ENCODE data around the gene ASCL2. TPM values are rescaled to one million over a fixed set of nuclear protein-coding genes. Genes with fewer than 3 reads are reported as not detected.

ASCL2 gene
- total and polyA plus RNA-seq, 2 donors from 2014 or later: 1.2 to 5.0 TPM

DNA sequence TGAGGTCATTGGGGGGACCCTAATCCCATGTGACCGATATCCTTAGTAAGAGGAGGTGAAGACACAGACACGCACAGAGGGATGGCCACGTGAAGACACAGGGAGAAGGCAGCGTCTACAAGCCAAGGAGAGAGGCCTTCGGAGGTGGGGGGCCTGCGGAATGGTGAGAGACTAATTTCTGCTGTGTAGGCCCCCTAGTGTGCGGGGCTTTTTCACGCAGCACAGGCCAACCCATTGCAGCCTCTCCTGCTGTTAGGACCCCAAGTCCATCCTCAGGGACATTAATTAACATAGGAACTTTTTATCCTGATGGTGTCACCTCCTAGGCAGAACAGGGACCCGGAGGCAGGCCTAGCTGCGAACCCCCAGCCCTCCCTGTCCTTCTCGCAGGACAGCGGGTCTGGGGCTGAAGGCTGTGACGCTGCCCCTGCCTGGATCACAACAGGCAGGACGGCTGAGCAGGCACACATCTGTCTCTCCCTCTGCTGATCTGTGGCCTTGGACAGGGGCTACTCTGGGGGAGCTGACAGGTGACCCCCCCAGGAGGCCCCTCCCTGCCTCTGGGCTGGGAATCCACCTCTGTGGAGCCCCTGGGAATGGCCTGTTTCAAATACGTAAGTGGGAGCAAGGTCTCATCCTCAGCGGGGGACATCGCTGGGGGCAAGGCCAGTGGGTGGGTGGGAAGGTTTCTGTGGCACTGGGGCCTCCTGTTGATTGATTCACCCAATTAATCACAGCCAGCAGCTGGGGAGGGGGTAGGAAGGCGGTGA, 7.9 kb downstream of the ASCL2 start:
- Histone ChIP-seq H3K27me3 (ENCODE audit: control insufficient read depth, insufficient read depth, low read length) (no peaks in the 10 kb centered on the region), H3K4me1 (ENCODE audit: control insufficient read depth in 2 of 3, insufficient read depth in 2 of 3, low read depth in 1 of 3, low read length in 3 of 3) (no peaks in the 10 kb centered on the region), H3K9me3 (ENCODE audit: control insufficient read depth in 2 of 3, insufficient read depth in 1 of 3, low read length in 3 of 3) (no peaks in the 10 kb centered on the region), H3K27ac (ENCODE audit: low read depth in 2 of 2, low read length in 2 of 2) (no peak overlapping the region), H3K9ac (ENCODE audit: low read length in 3 of 3) (no peak overlapping the region), H3K4me3 (ENCODE audit: low read length in 3 of 3) (no peak overlapping the region), H3K36me3 (ENCODE audit: control insufficient read depth in 2 of 3, insufficient read depth in 3 of 3, low read length in 3 of 3) (no peaks in the 10 kb centered on the region)
- FAIRE-seq: no peak
- DNase-seq: peak in 3 of 5 donors; percentile 41 to 63 (median 55)
- intact Hi-C loops (cut with DNase I): no loop called here
- TF ChIP-seq, protein P1, sequence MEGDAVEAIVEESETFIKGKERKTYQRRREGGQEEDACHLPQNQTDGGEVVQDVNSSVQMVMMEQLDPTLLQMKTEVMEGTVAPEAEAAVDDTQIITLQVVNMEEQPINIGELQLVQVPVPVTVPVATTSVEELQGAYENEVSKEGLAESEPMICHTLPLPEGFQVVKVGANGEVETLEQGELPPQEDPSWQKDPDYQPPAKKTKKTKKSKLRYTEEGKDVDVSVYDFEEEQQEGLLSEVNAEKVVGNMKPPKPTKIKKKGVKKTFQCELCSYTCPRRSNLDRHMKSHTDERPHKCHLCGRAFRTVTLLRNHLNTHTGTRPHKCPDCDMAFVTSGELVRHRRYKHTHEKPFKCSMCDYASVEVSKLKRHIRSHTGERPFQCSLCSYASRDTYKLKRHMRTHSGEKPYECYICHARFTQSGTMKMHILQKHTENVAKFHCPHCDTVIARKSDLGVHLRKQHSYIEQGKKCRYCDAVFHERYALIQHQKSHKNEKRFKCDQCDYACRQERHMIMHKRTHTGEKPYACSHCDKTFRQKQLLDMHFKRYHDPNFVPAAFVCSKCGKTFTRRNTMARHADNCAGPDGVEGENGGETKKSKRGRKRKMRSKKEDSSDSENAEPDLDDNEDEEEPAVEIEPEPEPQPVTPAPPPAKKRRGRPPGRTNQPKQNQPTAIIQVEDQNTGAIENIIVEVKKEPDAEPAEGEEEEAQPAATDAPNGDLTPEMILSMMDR (IDR thresholded peaks at IDR 0.05; ENCODE audit: borderline replicate concordance, extremely low read depth, insufficient read depth): no peak

DNA sequence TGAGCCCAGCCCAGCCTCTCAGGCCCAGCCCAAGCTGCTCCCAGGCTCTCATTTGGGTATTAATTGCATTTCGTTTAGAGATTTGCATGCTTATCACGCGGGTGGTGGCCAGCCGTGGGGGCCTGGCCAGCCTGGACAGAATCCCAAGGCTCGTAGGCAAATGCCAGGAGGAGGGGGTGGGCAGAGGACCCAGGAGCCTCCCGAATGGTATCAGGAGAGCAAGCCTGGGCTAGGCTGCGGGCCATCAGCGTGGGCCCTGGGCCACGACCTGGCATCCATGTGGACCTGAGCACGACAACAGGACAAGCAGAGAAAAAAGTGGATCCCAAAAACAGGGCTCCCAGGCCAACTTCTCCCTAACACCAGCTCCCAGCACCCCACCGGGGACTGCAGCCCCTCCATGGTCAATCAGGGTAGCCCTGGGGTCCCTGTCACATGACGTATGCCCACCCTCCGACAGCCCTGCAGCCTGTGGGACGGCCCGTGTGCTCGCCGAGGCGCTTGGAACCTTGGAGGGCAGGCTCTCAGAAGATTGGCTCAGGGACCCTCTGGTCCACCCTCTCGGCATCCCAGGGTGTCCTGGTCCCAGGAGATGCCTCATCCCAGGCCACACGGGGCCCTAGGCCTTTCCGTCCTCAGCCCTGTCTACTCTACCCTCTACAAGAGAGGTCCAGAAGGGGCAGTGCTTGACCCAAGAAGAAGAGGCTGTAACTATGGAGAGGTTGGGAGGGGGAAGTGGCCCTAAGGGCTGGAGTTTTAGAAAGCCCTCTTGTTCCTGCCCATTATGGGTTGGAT, 8.8 kb downstream of the ASCL2 start:
- no peak for DNase-seq
- H3K27me3 ChIP-seq (ENCODE audit: control insufficient read depth, insufficient read depth, low read length): no peaks in the 10 kb centered on the region
- FAIRE-seq: no peak
- no peak overlapping the region for H3K9ac ChIP-seq (ENCODE audit: low read length in 3 of 3)
- H3K36me3 ChIP-seq (ENCODE audit: control insufficient read depth in 2 of 3, insufficient read depth in 3 of 3, low read length in 3 of 3): no peaks in the 10 kb centered on the region
- peaks cover 0 to 4% (median 2%) of the 10 kb centered on the region in 3 donors for H3K4me1 ChIP-seq (ENCODE audit: control insufficient read depth in 2 of 3, insufficient read depth in 2 of 3, low read depth in 1 of 3, low read length in 3 of 3)
- H3K9me3 ChIP-seq (ENCODE audit: control insufficient read depth in 2 of 3, insufficient read depth in 1 of 3, low read length in 3 of 3): no peaks in the 10 kb centered on the region
- TF ChIP-seq, protein P1 (IDR thresholded peaks at IDR 0.05; ENCODE audit: borderline replicate concordance, extremely low read depth, insufficient read depth): no peak
- no peak overlapping the region for H3K4me3 ChIP-seq (ENCODE audit: low read length in 3 of 3)
- intact Hi-C loops (cut with DNase I): no loop called here
- H3K27ac ChIP-seq (ENCODE audit: low read depth in 2 of 2, low read length in 2 of 2): no peak overlapping the region

DNA sequence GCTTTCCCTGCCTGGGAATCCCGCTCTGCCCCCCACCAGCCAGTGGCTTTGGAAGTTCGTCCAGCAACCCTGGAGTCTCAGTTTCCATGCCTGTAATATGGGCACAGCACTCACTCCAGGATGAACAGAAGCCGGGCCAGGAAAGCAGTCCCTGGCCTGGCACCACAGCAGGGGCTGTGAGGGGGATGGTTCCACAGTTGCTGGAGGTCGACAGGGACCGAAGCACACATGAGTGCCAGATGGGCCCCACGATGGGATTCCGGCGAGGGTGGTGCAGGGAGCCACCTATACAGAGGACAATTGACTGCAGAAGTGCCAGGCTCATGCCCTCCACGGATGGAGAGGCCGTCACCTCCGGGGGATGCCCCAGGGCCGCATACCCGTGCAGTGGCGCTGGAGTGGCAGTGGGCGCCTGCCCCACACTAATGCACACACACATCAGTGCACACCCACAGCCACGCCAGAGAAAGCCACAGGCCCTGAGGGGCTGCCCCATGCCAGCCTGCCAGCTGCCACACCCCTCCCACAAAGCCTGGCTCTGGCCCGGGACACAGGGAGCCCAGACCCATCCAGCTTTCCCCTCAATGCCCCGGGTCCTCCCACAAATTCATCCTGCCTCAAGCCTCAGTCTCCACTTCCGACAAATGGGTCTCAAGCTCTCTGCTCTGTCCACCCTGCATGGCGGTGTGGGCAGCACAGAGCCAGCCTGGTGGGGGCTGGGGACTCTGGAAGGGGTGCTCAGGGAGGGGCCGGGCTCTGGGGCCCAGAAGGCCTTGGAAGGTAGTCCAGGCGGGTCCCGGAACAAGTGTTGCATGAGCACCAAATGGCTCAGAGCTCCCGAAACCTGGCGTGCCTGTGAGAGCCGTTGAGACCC, 9.7 kb downstream of the ASCL2 start:
- Histone ChIP-seq H3K27me3 (ENCODE audit: control insufficient read depth, insufficient read depth, low read length) (no peaks in the 10 kb centered on the region), H3K9ac (ENCODE audit: low read length in 3 of 3) (no peak overlapping the region), H3K9me3 (ENCODE audit: control insufficient read depth in 2 of 3, insufficient read depth in 1 of 3, low read length in 3 of 3) (no peaks in the 10 kb centered on the region), H3K36me3 (ENCODE audit: control insufficient read depth in 2 of 3, insufficient read depth in 3 of 3, low read length in 3 of 3) (no peaks in the 10 kb centered on the region), H3K27ac (ENCODE audit: low read depth in 2 of 2, low read length in 2 of 2) (no peak overlapping the region), H3K4me1 (ENCODE audit: control insufficient read depth in 2 of 3, insufficient read depth in 2 of 3, low read depth in 1 of 3, low read length in 3 of 3) (peaks cover 0 to 7% (median 5%) of the 10 kb centered on the region in 3 donors), H3K4me3 (ENCODE audit: low read length in 3 of 3) (no peak overlapping the region)
- TF ChIP-seq, protein P1 (IDR thresholded peaks at IDR 0.05; ENCODE audit: borderline replicate concordance, extremely low read depth, insufficient read depth): no peak
- intact Hi-C loops (cut with DNase I): no loop called here
- FAIRE-seq: no peak
- DNase-seq: peak in 1 of 5 donors; percentile 66
